Measurements from ENCODE around the gene TAS2R7. TPM values are rescaled to one million over a fixed set of nuclear protein-coding genes. Genes with fewer than 3 reads are reported as not detected.

TAS2R7 gene, protein sequence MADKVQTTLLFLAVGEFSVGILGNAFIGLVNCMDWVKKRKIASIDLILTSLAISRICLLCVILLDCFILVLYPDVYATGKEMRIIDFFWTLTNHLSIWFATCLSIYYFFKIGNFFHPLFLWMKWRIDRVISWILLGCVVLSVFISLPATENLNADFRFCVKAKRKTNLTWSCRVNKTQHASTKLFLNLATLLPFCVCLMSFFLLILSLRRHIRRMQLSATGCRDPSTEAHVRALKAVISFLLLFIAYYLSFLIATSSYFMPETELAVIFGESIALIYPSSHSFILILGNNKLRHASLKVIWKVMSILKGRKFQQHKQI
- not detected in 2 replicates for total RNA-seq (2014; rRNA removed; shearing (Covaris generic))

DNA sequence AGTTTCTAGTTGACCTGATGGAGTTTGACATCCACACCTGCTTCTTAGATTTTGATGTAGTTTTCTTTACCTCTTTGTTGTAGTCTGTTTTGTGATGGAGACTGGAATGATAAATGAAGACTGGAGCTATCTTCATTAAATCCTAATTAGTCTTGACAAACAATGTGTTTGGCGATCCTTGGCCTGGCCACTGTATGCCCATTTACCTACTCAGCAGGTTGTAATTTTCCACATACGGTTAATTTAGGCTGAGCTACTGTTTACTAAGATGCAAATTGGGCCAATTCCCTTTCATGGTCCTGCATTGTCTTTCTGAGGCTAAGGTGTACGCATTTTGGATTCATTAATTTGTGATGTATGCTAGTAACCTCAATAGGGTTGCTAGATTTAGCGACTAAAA is at the start of gene TAS2R7:
Gene TAS2R7, minus strand, starts transcription at position 41 of the 400 bp plus-strand sequence. CDS start 57 bp downstream, outside the sequence.

DNA sequence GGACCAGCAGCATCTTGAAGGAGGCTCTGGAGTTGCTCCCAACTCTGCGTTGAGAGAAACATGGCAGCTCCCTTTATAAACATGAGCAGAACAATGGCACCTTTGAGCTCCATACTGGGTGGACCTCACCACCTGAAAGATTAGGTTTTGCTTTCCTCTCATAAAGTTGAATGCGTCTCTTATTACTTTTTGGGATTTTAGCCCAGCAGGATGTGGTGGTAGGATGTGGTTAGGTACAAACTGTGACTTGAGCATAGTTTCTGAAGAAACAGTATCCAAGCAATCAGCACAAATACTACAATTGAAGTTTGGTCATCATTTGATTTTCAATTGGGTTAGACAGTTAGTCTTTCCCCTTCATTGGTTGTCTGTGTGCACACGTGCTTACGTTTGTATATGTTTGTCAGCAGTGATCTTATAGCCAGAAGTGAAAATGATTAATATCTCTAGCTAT is 47.0 kb upstream of the TAS2R7 start, which contains the start of gene PRR4:
Gene PRR4, minus strand, starts transcription at position 51 of the 454 bp plus-strand sequence. Its CDS starts 38 bp downstream, at position 13.

DNA sequence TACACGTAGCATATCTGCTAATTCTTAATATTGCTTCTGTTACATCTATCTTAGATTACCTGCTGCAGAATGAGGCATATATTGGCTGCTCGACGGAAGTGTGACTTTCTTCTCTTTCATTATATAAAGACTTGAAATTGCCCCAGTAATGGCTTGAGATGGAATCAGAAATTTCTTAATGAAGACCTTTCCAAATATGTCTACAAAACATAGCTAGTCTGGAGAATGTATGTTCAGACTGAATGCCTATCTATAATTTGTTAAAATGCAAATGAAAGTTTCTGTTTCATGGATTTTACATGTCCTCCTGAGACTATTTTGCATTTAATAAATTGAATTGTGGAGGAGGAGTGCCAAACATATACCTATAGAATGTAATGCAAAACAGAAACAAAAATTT is 23.8 kb upstream of the TAS2R7 start, which contains the start of gene TAS2R10:
Gene TAS2R10, minus strand, starts transcription at position 101 of the 400 bp plus-strand sequence. Its CDS starts 89 bp downstream, at position 12.

DNA sequence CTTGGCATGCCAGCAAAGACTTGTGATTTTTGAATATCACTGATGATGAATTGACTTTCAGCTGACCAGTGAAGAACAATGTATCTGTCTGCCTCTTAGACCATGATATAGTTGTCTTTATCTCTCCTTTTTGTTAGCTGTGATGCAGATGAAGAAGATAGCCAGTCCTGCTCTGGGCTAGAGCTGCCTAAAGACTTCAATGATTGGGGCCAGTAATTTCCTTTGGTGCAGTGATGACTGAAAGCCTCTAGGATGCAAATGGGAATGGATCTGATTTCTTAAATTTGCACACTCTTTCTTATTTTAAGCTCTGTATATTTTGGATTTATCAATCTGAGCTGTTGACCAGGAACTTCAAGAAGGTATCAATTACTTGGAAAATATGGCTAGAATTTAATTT is 7.6 kb upstream of the TAS2R7 start, which contains the start of gene TAS2R9:
Gene TAS2R9, minus strand, starts transcription at position 101 of the 400 bp plus-strand sequence. Its CDS starts 93 bp downstream, at position 8.

DNA sequence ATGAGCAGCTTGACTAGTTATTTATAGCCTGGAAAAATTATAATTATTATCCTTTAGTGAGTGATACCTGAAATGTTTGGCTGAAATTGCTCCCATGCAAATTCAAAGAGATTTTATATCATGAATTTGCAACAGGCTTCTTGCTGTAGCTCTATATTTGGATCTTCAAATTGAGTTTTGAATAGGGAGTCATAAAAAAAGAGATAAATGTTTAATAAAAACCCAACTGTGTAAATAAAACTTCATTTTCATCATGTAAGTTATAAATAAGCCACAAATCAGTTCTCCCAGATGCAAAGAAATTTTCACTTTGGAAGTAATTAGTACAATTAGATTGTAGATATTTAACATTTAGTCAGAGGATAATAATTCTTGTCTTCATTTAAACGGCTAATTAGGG is 4.8 kb upstream of the TAS2R7 start, which contains the start of gene TAS2R8:
Gene TAS2R8, minus strand, starts transcription at position 101 of the 400 bp plus-strand sequence. CDS start 306 bp downstream, outside the sequence.

Small RNAs within 50 kb of the gene (small RNA-seq; reads per million reads assigned to genes)
- gene PRR4, result not detected

Other genes starting within 250 kb of the TAS2R7 start
- 81.4 and 111 TPM in 2 replicates for gene MAGOHB, start 189.0 kb downstream of the TAS2R7 start, total RNA-seq (2014; rRNA removed; shearing (Covaris generic))
- gene STYK1, start 128.6 kb downstream of the TAS2R7 start, total RNA-seq (2014; rRNA removed; shearing (Covaris generic)), result 0.29 and 0.87 TPM in 2 replicates
- gene YBX3, start 79.3 kb downstream of the TAS2R7 start, total RNA-seq (2014; rRNA removed; shearing (Covaris generic)), result 167 and 178 TPM in 2 replicates
- gene TAS2R8, start 4.7 kb upstream of the TAS2R7 start, total RNA-seq (2014; rRNA removed; shearing (Covaris generic)), result not detected in 2 replicates
- gene TAS2R9, start 7.5 kb upstream of the TAS2R7 start, total RNA-seq (2014; rRNA removed; shearing (Covaris generic)), result not detected in 2 replicates
- 0.75 TPM in 1 of 2 replicates, not detected in the other for gene TAS2R10, start 23.7 kb upstream of the TAS2R7 start, total RNA-seq (2014; rRNA removed; shearing (Covaris generic))
- gene PRR4, start 46.8 kb upstream of the TAS2R7 start, total RNA-seq (2014; rRNA removed; shearing (Covaris generic)), result 9.5 and 14.6 TPM in 2 replicates
- gene PRH1, start 81.6 kb upstream of the TAS2R7 start, total RNA-seq (2014; rRNA removed; shearing (Covaris generic)), result 6.1 and 15.7 TPM in 2 replicates
- gene TAS2R13, start 106.9 kb upstream of the TAS2R7 start, total RNA-seq (2014; rRNA removed; shearing (Covaris generic)), result 0.24 and 0.79 TPM in 2 replicates
- 0.91 and 0.98 TPM in 2 replicates for gene PRH2, start 126.6 kb upstream of the TAS2R7 start, total RNA-seq (2014; rRNA removed; shearing (Covaris generic))
- 1.5 and 2.2 TPM in 2 replicates for gene TAS2R14, start 136.6 kb upstream of the TAS2R7 start, total RNA-seq (2014; rRNA removed; shearing (Covaris generic))
- 0.48 and 0.87 TPM in 2 replicates for gene TAS2R50, start 184.3 kb upstream of the TAS2R7 start, total RNA-seq (2014; rRNA removed; shearing (Covaris generic))
- gene TAS2R20, start 195.7 kb upstream of the TAS2R7 start, total RNA-seq (2014; rRNA removed; shearing (Covaris generic)), result 0.24 and 0.91 TPM in 2 replicates
- 1.5 and 3.2 TPM in 2 replicates for gene TAS2R19, start 220.0 kb upstream of the TAS2R7 start, total RNA-seq (2014; rRNA removed; shearing (Covaris generic))
- 1.1 and 1.2 TPM in 2 replicates for gene TAS2R31, start 228.8 kb upstream of the TAS2R7 start, total RNA-seq (2014; rRNA removed; shearing (Covaris generic))